ENCODE measurements around the gene MGAT4A.

MGAT4A gene

DNA sequence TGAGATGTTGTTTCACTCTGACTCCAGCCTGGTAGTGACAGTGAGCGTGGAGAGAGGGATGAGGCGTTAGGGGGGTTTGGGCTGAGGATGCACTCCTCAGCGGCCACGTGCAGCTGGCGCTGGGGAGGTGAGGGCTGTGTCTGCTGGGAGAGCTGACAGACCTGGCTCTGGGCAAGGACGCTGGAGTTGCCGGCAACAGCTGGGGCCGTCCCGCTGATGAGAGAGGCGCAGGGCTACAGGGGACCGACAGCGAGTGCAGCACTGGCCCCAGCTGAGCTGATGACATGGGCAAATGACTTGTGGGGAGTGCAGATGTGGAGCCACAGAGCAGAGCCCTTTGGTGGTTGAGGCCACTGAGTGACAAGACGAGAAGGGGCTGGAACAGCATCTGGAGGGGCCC is 161.0 kb downstream of the MGAT4A start:
- DNase-seq: no peak

DNA sequence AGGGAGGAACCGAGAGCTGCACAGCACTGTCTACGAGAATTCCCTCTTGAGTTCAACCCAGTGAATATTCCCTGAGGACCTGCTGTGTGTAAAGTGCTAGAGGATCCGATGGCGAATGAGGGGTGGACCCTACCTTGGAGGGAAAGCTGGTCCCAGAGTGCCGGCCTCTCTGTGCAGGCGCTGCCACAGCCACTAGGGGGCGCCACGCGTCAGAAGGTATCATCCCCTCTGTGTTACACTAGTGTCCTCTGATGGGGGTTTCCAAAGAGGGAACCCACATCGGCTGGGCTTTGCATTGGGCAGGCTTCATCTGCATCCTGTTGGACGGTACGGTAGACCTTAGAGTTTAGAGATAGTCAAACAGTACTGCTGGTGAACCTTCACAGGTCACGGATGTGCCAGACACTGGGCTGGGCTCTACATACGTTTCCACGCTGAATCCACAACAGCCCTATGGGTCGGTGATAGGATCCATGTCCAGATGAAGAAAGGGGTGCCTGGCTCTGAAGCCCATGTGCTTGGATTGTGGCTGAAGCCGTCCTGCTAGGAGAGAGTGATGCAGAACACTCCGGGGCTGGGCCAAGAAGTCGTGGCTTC is 161.6 kb downstream of the MGAT4A start:
- DNase-seq: no peak
